A549 (cell line): ENCODE results near the gene TDRD3.

Experiments
- BHLHE40 ChIP-seq: IDR thresholded peaks from 2 replicates; pipeline ENCODE4 v1.6.1; 2012; ENCODE audit warnings: low read depth, low read length, inconsistent platforms
- CEBPB ChIP-seq, 2 experiments: fragments of >200 bp in 1 of 2; sonication (Bioruptor Twin) in 1 of 2; formaldehyde crosslinking in 1 of 2; IDR thresholded peaks; 2 replicates each; pipeline ENCODE4 v1.6.1; 2012 to 2016
- CTCF ChIP-seq: fragments of >200 bp; sonication (Bioruptor Twin); formaldehyde crosslinking; IDR thresholded peaks from 3 replicates; pipeline ENCODE4 v1.5.1; 2016
- ESRRA ChIP-seq: fragments of 150-350 bp; IDR thresholded peaks from 2 replicates; pipeline ENCODE4 v1.6.1; 2014; ENCODE audit warnings: mild to moderate bottlenecking, low read length, borderline replicate concordance
- HOXA7 ChIP-seq: fragments of 250-450 bp; sonication (Bioruptor Pico); IDR thresholded peaks from 2 replicates; pipeline ENCODE4 v1.5.0; 2020; ENCODE audit warnings: mild to moderate bottlenecking, moderate library complexity
- MAX ChIP-seq: IDR thresholded peaks from 2 replicates; pipeline ENCODE4 v1.6.1; 2012
- MYC ChIP-seq: IDR thresholded peaks from 2 replicates; pipeline ENCODE4 v1.6.1; 2012; ENCODE audit warnings: mild to moderate bottlenecking, inconsistent platforms, low read length, improper control_type of control experiment, borderline replicate concordance
- POLR2A ChIP-seq: IDR thresholded peaks from 2 replicates; pipeline ENCODE4 v1.6.1; 2012; ENCODE audit warnings: mild to moderate bottlenecking, low read length
- REST ChIP-seq: fragments of 200-600 bp; sonication (generic); IDR thresholded peaks from 2 replicates; pipeline ENCODE4 v1.6.1; 2016; ENCODE audit warnings: antibody characterized with exemption, mild to moderate bottlenecking, moderate library complexity
- SREBF2 ChIP-seq: fragments of 450-650 bp; IDR thresholded peaks from 2 replicates; pipeline ENCODE4 v1.6.1; 2014; ENCODE audit warnings: mild to moderate bottlenecking, moderate library complexity
- TP53 ChIP-seq: fragments of 250-450 bp; sonication (Bioruptor Pico); IDR thresholded peaks from 2 replicates; pipeline ENCODE4 v1.5.0; 2021; ENCODE audit warnings: mild to moderate bottlenecking, moderate library complexity
- USF2 ChIP-seq: fragments of 450-650 bp; IDR thresholded peaks from 2 replicates; pipeline ENCODE4 v1.6.1; 2014; ENCODE audit warnings: antibody characterized with exemption
- ZFP36 ChIP-seq: fragments of 450-650 bp; IDR thresholded peaks from 2 replicates; pipeline ENCODE4 v1.6.1; 2014; ENCODE audit warnings: borderline replicate concordance; ENCODE audit not compliant: partially characterized antibody

- TF ChIP-seq HOXA7 (CRISPR knock-in tag): no peak
- TF ChIP-seq CTCF: no peak
- no peak for TF ChIP-seq SREBF2
- TF ChIP-seq ESRRA: no peak
- TF ChIP-seq ZFP36: no peak
- TF ChIP-seq REST: no peak
- TF ChIP-seq MAX: no peak
- TF ChIP-seq POLR2A: no peak
- no peak for TF ChIP-seq TP53 (CRISPR knock-in tag)
- no peak for TF ChIP-seq USF2
- no peak for TF ChIP-seq BHLHE40
- no peak for TF ChIP-seq MYC
- no peak for TF ChIP-seq CEBPB (IDR thresholded peaks at IDR 0.05)
Observed at GRCh38 chr13:60411983-60412382, 15.0 kb downstream of the TDRD3 start.
